ENCODE results near the gene PEX1.
A peak's percentile ranks its signal among the peaks of the same experiment; 100 is the strongest.
"Not testable (repeated sequence)": the region's sequence is repeated elsewhere in the genome, so short reads cannot be mapped to it uniquely, and the experiment has no call there.

Gene PEX1

DNA sequence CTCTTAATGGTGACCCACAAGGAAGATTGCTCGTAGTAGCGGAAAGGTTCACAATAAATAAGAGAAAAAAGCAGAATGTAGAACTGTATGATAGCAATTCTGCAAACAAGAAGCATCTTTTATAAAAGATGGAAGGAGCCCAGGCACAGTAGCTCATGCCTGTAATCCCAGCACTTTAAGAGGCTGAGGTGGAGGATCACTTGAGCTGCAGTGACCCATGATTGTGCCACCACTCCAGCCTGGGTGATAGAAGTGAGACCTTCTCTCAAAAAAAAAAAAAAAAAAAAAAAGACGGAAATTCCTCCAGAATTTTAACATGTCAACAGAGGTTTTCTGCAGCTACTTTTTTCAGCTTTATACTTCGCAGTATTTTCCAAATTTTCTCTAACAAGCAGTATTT, 67.8 kb downstream of the PEX1 start:
- no peak for DNase-seq (ENCODE audit: low spot score)

- no peak for DNase-seq (ENCODE audit: low spot score)
These were observed 68.2 kb downstream of the PEX1 start for GRCh38 chr7:92460109-92460508.

GRCh38 chr7:92456236-92456635, 72.1 kb downstream of the PEX1 start:
- DNase-seq (ENCODE audit: low spot score): no peak

DNA sequence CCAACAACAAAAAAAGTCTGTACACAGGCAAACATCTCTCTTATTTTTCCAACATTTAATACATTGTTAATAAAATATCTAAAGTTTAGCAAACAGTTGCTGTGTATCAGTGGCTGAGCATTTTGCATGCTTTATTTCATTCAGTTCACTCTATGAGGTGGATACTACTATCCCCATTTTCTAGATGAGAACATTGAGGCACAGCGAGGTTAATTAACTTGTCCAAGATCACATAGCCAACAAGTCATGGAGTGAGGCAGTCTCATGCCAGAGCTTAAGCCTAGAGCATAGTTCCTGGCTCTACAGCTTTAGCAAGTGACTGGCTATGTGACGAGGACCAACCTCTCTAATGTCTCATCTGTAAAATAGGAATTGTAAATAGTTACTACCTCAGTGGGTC, 76.7 kb downstream of the PEX1 start:
- DNase-seq (ENCODE audit: low spot score): no peak

DNA sequence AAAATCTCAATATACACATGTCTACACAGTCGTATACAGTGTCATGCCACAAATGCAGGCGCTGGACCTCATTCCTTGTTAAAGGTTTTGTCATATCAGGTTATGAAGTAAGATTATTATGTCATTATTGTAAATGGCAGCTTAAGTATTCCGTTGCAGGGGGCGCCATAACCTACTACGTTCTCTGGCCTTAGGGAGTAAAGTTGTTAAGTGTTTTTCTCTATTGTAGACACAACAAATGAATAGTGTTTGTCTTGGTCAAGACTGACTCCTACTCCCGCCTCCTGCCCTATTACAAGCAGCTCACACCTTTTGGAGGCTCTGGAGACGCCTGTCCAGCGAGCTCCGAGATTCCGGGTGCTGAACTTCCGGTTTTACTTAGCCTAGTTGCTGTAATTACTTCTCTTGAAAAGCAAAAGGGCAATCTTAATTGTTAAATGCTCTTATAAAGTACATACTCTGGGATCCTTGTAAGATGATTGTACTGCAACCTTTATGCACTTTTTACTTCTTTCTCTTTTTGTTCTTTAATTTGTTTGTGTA, 80.0 kb downstream of the PEX1 start:
- peak; percentile 66 for DNase-seq (ENCODE audit: low spot score)

- DNase-seq (ENCODE audit: low spot score): no peak
These were observed 80.7 kb downstream of the PEX1 start, which contains the start of gene GATAD1 for GRCh38 chr7:92447345-92448204. Gene GATAD1 (plus strand): TSS chr7:92447482. CDS start chr7:92447730, 248 bp downstream.

GRCh38 chr7:92446869-92447344, 81.4 kb downstream of the PEX1 start:
- peak; percentile 88 for DNase-seq (ENCODE audit: low spot score)

DNA sequence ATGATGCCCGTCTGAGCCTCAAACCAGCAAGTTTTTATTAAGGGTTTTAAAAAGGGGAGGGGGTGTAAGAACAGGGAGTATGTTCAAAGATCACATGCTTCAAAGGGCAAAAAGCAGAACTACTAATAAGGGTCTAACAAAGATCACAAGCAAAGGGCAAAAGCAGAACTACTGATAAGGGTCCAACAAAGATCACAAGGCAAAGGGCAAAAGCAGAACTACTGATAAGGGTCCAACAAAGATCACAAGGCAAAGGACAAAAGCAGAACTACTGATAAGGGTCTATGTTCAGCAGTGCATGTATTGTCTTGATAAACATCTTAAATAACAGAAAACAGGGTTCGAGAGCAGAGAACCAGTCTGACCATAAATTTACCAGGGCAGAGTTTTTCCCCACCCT, 85.6 kb downstream of the PEX1 start:
- not testable (repeated sequence) for DNase-seq (ENCODE audit: low spot score)

DNA sequence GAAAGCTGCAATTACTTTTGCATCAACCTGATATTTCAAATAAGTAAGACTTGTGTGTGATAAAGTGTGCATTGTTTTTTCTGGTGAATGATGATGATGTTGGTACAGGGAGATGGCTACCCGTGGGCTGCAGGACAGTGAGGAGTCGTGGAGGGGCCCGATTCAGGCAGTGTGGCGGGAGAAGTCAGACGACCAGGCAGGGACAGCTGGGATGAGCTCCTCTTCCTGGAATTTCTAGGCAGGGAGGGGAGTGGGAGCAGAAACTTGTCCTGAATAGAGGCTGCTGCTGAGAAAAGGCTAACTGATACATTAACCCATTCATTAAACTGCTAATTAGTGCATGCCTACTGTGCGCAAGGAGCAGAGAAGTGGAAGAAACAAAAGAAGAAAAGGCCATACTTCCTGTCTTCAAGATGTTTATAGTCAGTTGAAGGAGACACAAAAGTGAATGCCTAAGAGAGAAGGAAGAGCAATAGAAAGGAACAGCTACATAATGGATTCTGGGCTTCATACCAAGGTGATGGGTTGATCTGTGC, 90.3 kb downstream of the PEX1 start:
- no peak for DNase-seq (ENCODE audit: low spot score)

All from CD4-positive, alpha-beta T cell treated with Interleukin-2 at 100 ng/mL for 4 hours (primary cell).